Cardiac fibroblast (primary cell): Measurements from ENCODE around the gene AKR1C3.

Experiments used
- DNase-seq, 2 donors: peaks; one replicate each; pipeline versions ENCODE4 v3.0.0 to v3.0.0-alpha.2; 2010; ENCODE audit warnings: low read depth in 2 of 2
- H3K4me3 ChIP-seq, 2 donors: replicated peaks in 1 of 2; 1 replicate in 1 of 2; 2 replicates in 1 of 2; pipeline ENCODE4 v1.5.1; 2011; ENCODE audit warnings: low read depth in 2 of 2, low read length in 2 of 2, mild to moderate bottlenecking in 2 of 2, moderate library complexity in 1 of 2
- TF ChIP-seq, protein P1 (sequence below): IDR thresholded peaks from one replicate; pipeline ENCODE4 v1.5.1; 2011; ENCODE audit warnings: low read depth, mild to moderate bottlenecking, low read length, inconsistent platforms

The AKR1C3 gene

DNA sequence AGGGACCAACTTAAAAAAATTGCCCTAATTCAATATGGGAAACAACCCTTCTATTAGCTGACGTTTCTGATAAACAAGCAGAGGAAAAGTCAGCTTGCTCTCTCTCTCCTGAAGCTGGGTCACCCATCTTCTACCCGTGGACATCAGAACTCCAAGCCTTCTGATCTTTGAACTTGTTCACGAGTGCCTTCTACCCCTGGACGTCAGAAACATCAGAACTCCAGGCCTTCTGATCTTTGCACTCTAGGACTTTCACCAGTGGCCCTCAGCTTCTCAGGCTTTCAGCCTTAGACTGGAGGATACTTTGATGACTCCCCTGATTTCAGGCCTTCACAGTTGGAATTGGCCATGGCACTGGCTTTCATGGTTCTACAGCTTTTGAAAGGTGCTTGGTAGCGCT lies 48.9 kb downstream of the AKR1C3 start:
- no peak overlapping the region for H3K4me3 ChIP-seq
- TF ChIP-seq, protein P1, sequence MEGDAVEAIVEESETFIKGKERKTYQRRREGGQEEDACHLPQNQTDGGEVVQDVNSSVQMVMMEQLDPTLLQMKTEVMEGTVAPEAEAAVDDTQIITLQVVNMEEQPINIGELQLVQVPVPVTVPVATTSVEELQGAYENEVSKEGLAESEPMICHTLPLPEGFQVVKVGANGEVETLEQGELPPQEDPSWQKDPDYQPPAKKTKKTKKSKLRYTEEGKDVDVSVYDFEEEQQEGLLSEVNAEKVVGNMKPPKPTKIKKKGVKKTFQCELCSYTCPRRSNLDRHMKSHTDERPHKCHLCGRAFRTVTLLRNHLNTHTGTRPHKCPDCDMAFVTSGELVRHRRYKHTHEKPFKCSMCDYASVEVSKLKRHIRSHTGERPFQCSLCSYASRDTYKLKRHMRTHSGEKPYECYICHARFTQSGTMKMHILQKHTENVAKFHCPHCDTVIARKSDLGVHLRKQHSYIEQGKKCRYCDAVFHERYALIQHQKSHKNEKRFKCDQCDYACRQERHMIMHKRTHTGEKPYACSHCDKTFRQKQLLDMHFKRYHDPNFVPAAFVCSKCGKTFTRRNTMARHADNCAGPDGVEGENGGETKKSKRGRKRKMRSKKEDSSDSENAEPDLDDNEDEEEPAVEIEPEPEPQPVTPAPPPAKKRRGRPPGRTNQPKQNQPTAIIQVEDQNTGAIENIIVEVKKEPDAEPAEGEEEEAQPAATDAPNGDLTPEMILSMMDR, result no peak
- DNase-seq, result no peak

GRCh38 chr10:5146920-5147254 lies 52.7 kb downstream of the AKR1C3 start:
- no peak overlapping the region for H3K4me3 ChIP-seq
- TF ChIP-seq, protein P1, result no peak

GRCh38 chr10:5147255-5147980 lies 53.2 kb downstream of the AKR1C3 start:
- DNase-seq, result peak in 1 of 2 donors; percentile 6
- H3K4me3 ChIP-seq, result no peak overlapping the region
- TF ChIP-seq, protein P1, result no peak

More at GRCh38 chr10:5146920-5147254, 52.7 kb downstream of the AKR1C3 start:
- no peak for DNase-seq

GRCh38 chr10:5147981-5148677 lies 53.9 kb downstream of the AKR1C3 start:
- no peak for DNase-seq
- TF ChIP-seq, protein P1, result no peak
- H3K4me3 ChIP-seq, result no peak overlapping the region

- H3K4me3 ChIP-seq, result no peak overlapping the region
- DNase-seq, result no peak
- TF ChIP-seq, protein P1, result no peak
Observed at GRCh38 chr10:5148678-5149032, 54.4 kb downstream of the AKR1C3 start.

DNA sequence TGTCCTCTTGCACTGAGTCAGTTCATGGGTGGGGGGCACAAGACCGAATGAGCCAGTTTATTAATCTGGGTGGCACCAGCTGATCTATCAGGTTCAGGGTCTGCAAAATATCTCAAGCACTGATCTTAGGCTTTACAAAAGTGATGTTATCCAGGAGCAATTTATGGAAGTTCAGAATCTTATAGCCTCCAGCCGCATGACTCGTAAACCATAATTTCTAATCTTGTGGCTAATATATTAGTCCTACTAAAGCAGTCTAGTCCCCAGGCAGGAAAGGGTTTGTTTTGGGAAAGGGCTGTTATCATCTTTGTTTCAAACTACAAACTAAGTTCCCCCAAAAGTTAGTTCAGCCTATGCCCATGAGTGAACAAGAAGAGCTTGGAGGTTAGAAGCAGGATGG lies 56.9 kb downstream of the AKR1C3 start:
- H3K4me3 ChIP-seq, result no peak overlapping the region
- DNase-seq, result no peak
- TF ChIP-seq, protein P1, result no peak
